GM21423 (cell line): ENCODE data around the gene SUPT6H.
"Not testable (repeated sequence)": the region's sequence is repeated elsewhere in the genome, so short reads cannot be mapped to it uniquely, and the experiment has no call there.

Source experiments
- ATAC-seq: cut with Tn5 transposase; IDR thresholded peaks from one replicate; pipeline ENCODE4 v1.9.1; 2021; ENCODE audit warnings: mild to moderate bottlenecking, moderate library complexity; ENCODE audit not compliant: unreplicated experiment

SUPT6H gene

GRCh38 chr17:28646039-28646754 lies 15.8 kb upstream of the SUPT6H start:
- ATAC-seq, result no peak

- ATAC-seq, result no peak
These were observed 13.3 kb upstream of the SUPT6H start for GRCh38 chr17:28648698-28649097.

GRCh38 chr17:28655160-28655559 lies 6.8 kb upstream of the SUPT6H start:
- no peak for ATAC-seq

GRCh38 chr17:28657756-28658155 lies 4.2 kb upstream of the SUPT6H start:
- ATAC-seq, result no peak

GRCh38 chr17:28658342-28658741 lies 3.7 kb upstream of the SUPT6H start:
- ATAC-seq, result not testable (repeated sequence)

GRCh38 chr17:28658766-28659496 lies 3.1 kb upstream of the SUPT6H start:
- ATAC-seq, result not testable (repeated sequence)

GRCh38 chr17:28659497-28659881 lies 2.5 kb upstream of the SUPT6H start:
- ATAC-seq, result not testable (repeated sequence)

GRCh38 chr17:28662527-28662829 lies 473 bp downstream of the SUPT6H start:
- ATAC-seq, result no peak

- no peak for ATAC-seq
These were observed 1.7 kb downstream of the SUPT6H start for GRCh38 chr17:28663723-28664122.

- ATAC-seq, result no peak
These were observed 4.0 kb downstream of the SUPT6H start for GRCh38 chr17:28665994-28666393.

- no peak for ATAC-seq
These were observed 5.9 kb downstream of the SUPT6H start for GRCh38 chr17:28667870-28668269.

- no peak for ATAC-seq
These were observed 7.9 kb downstream of the SUPT6H start for GRCh38 chr17:28669918-28670317.

GRCh38 chr17:28675490-28675889 lies 13.5 kb downstream of the SUPT6H start:
- no peak for ATAC-seq

- no peak for ATAC-seq
These were observed 14.0 kb downstream of the SUPT6H start for GRCh38 chr17:28675980-28676379.

- ATAC-seq, result no peak
These were observed 20.6 kb downstream of the SUPT6H start for GRCh38 chr17:28682655-28683054.

- ATAC-seq, result no peak
These were observed 23.0 kb downstream of the SUPT6H start for GRCh38 chr17:28684963-28685362.

- ATAC-seq, result no peak
These were observed 23.4 kb downstream of the SUPT6H start for GRCh38 chr17:28685366-28685765.

GRCh38 chr17:28686296-28686695 lies 24.3 kb downstream of the SUPT6H start:
- ATAC-seq, result no peak

GRCh38 chr17:28688481-28688880 lies 26.5 kb downstream of the SUPT6H start:
- ATAC-seq, result no peak

GRCh38 chr17:28689011-28689410 lies 27.0 kb downstream of the SUPT6H start:
- no peak for ATAC-seq

GRCh38 chr17:28693869-28694268 lies 31.9 kb downstream of the SUPT6H start:
- no peak for ATAC-seq

- no peak for ATAC-seq
These were observed 36.4 kb downstream of the SUPT6H start for GRCh38 chr17:28698253-28698941.
